AG09319 (cell line): ENCODE results near the gene LINC01488.

Source experiments
- DNase-seq: peaks from one replicate; pipeline ENCODE4 v3.0.0-alpha.2; 2010; ENCODE audit warnings: low read depth; ENCODE audit errors: extremely low read depth
- CTCF ChIP-seq: IDR thresholded peaks from 2 replicates; pipeline ENCODE4 v1.5.1; 2011; ENCODE audit warnings: low read depth, mild to moderate bottlenecking, inconsistent platforms, low read length, moderate library complexity

The LINC01488 gene

DNA sequence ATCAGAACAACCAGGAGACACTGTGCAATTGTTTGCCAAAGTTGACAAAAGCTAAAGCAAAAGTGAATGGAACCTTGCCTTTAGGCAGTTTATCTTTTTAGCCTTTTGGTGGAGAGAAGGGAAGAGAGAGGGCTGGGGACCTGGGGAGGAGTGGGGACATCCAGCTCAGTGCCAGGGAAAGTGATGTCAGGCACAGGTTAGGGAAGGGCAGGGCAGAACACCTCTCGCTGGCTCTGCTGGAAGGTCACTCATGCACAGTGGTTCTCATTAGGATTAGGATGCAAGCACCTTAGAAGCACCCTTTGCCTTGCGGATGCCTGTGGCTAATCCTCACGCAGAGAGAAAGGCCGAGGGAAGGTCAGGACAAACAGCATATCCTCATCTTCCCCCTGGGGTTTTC is 14.3 kb upstream of the LINC01488 start:
- DNase-seq, result no peak
- TF ChIP-seq CTCF, result no peak

GRCh38 chr11:69467646-69468045 is 13.8 kb upstream of the LINC01488 start:
- no peak for TF ChIP-seq CTCF
- no peak for DNase-seq

DNA sequence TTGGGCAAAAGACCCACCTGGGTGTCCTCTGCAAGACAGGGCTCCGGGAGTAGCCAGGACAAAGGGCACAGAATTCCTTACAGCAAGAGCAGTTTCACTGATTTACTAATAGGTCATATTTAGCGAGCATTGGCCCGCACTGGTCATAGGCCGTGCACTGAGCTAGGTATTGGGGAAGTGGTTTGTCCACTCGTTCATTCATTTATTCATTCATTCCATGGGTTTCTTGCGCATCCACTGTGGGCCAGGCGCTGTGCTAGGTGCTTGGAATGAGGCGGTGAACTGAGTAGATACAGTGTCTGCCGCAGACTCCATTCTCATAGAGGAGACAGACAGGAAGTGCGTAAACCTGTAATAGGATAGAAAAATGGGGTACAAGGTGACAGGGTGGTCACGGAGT is 13.2 kb upstream of the LINC01488 start:
- no peak for DNase-seq
- no peak for TF ChIP-seq CTCF

GRCh38 chr11:69468911-69469885 is 12.3 kb upstream of the LINC01488 start:
- DNase-seq, result no peak
- no peak for TF ChIP-seq CTCF

- no peak for DNase-seq
- no peak for TF ChIP-seq CTCF
Measured at GRCh38 chr11:69470301-69470700, 11.2 kb upstream of the LINC01488 start.

DNA sequence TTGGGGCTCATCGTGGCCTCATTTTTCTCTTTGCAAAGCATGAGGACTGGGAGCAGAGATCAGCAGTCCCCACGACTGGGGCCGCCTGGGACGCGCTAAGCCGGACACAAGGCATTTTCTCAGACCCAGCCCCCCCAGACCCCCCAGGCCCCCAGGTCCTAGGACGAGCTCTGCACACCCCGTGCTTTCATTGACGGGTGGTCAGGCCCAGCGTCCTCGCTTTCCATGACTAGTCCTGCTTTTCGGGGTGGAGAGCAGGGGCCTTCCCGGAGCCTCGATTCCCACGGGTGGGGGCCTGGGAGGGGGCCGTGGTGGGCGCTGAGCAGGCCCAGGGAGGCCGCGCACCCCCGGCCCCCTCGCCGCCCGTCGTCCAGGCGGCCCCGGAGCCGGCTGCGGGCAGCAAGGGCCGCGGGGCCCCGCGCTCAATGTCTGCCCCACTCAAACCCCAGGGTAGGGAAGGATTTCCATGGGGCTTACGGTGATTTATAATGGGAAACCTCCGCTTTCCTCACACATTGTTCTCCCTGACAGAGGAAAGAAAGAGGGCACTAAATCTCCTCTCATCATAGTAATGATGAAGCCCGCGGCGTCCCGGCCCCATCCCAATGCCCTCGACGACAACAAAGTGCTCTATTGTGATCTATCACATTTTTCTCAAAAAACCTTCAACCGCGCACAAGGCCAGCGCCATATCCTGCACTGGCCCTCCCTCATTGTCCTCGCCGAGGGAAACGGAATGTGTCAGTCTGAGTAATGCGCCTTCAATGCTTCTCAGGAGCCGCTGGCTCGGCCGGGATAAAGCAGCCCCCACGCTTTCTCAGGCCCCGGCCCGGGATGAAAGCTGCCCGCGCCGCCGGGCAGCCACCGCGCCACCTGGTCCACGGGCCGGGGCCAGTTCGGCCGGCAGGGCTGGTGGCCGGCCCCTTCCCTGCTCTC is 10.4 kb upstream of the LINC01488 start:
- no peak for TF ChIP-seq CTCF
- no peak for DNase-seq
